Mesenchymal stem cell (in vitro differentiated cells and primary cell): ENCODE data around the gene PHTF1.

Source experiments
- DNase-seq: peaks from one replicate; pipeline ENCODE4 v3.0.0-alpha.2; 2013
- H2AFZ ChIP-seq: one replicate; pipeline ENCODE4 v1.6.1; 2013; ENCODE audit warnings: low read depth, mild to moderate bottlenecking, control low read depth, inconsistent platforms, low read length, moderate library complexity
- H2AK5ac ChIP-seq: 2 replicates; pipeline ENCODE4 v1.6.1; 2013; ENCODE audit warnings: low read length, moderate library complexity, mild to moderate bottlenecking, inconsistent platforms; ENCODE audit not compliant: severe bottlenecking
- H2BK120ac ChIP-seq: one replicate; pipeline ENCODE4 v1.6.1; 2013; ENCODE audit warnings: low read depth, mild to moderate bottlenecking, inconsistent platforms, low read length, moderate library complexity
- H2BK12ac ChIP-seq, 2 experiments: one replicate each; pipeline ENCODE4 v1.6.1; 2013; ENCODE audit warnings: inconsistent platforms in 2 of 2, low read length in 2 of 2, mild to moderate bottlenecking in 2 of 2, moderate library complexity in 2 of 2, control low read depth in 1 of 2
- H2BK15ac ChIP-seq: one replicate; pipeline ENCODE4 v1.6.1; 2013; ENCODE audit warnings: mild to moderate bottlenecking, low read depth, inconsistent platforms; ENCODE audit not compliant: poor library complexity, severe bottlenecking
- H2BK5ac ChIP-seq: 2 replicates; pipeline ENCODE4 v1.6.1; 2013; ENCODE audit warnings: low read depth, mild to moderate bottlenecking, low read length, control low read depth, inconsistent platforms; ENCODE audit not compliant: poor library complexity, severe bottlenecking
- H3K14ac ChIP-seq, 2 experiments: one replicate each; pipeline ENCODE4 v1.6.1; 2013; ENCODE audit warnings: inconsistent platforms in 2 of 2, low read length in 2 of 2, control low read depth in 1 of 2, mild to moderate bottlenecking in 1 of 2, moderate library complexity in 1 of 2
- H3K18ac ChIP-seq, 2 experiments: one replicate each; pipeline ENCODE4 v1.6.1; 2013; ENCODE audit warnings: inconsistent platforms in 2 of 2, low read length in 2 of 2, control low read depth in 1 of 2, low read depth in 1 of 2, mild to moderate bottlenecking in 1 of 2
- H3K23ac ChIP-seq, 2 experiments: one replicate each; pipeline ENCODE4 v1.6.1; 2013; ENCODE audit warnings: inconsistent platforms in 2 of 2, low read length in 2 of 2, mild to moderate bottlenecking in 2 of 2, moderate library complexity in 2 of 2, control low read depth in 1 of 2
- H3K27ac ChIP-seq: 2 replicates; pipeline ENCODE4 v1.5.1; 2013; ENCODE audit warnings: mild to moderate bottlenecking, moderate library complexity, low read length, control low read depth, inconsistent platforms; ENCODE audit not compliant: poor library complexity, severe bottlenecking
- H3K27me3 ChIP-seq, 2 experiments: 2 replicates each; pipeline versions ENCODE4 v1.6.1 to v1.7.0; 2013; ENCODE audit warnings: low read length in 2 of 2, mild to moderate bottlenecking in 2 of 2, moderate library complexity in 2 of 2, control low read depth in 1 of 2, inconsistent platforms in 1 of 2; ENCODE audit not compliant: control insufficient read depth in 1 of 2, insufficient read depth in 1 of 2
- H3K36me3 ChIP-seq, 2 experiments: 2 replicates each; pipeline versions ENCODE4 v1.6.1 to v1.7.0; 2013; ENCODE audit warnings: low read length in 2 of 2, control low read depth in 1 of 2, inconsistent platforms in 1 of 2, low read depth in 1 of 2, mild to moderate bottlenecking in 1 of 2; ENCODE audit not compliant: insufficient read depth in 2 of 2, control insufficient read depth in 1 of 2
- H3K4ac ChIP-seq, 2 experiments: one replicate each; pipeline ENCODE4 v1.6.1; 2013; ENCODE audit warnings: inconsistent platforms in 2 of 2, low read length in 2 of 2, mild to moderate bottlenecking in 2 of 2, moderate library complexity in 2 of 2, control low read depth in 1 of 2, low read depth in 1 of 2
- H3K4me1 ChIP-seq: 2 replicates; pipeline ENCODE4 v1.6.1; 2013; ENCODE audit warnings: low read depth, low read length, control low read depth; ENCODE audit not compliant: control insufficient read depth, insufficient read depth
- H3K4me2 ChIP-seq: 2 replicates; pipeline ENCODE4 v1.6.1; 2013; ENCODE audit warnings: low read length, mild to moderate bottlenecking, inconsistent platforms; ENCODE audit not compliant: poor library complexity, severe bottlenecking
- H3K4me3 ChIP-seq, 2 experiments: 2 replicates each; pipeline versions ENCODE4 v1.5.1 to v1.7.0; 2013; ENCODE audit warnings: low read length in 2 of 2, mild to moderate bottlenecking in 2 of 2, control low read depth in 1 of 2, low read depth in 1 of 2; ENCODE audit not compliant: insufficient read depth in 1 of 2
- H3K79me1 ChIP-seq: replicated peaks from 2 replicates; pipeline ENCODE4 v1.6.1; 2013; ENCODE audit warnings: mild to moderate bottlenecking, control low read depth, low read length, inconsistent platforms; ENCODE audit not compliant: poor library complexity, severe bottlenecking
- H3K9ac ChIP-seq: 2 replicates; pipeline ENCODE4 v1.7.0; 2013; ENCODE audit warnings: mild to moderate bottlenecking, low read length, moderate library complexity
- H3K9me3 ChIP-seq: 2 replicates; pipeline ENCODE4 v1.7.0; 2013; ENCODE audit warnings: mild to moderate bottlenecking, low read length; ENCODE audit not compliant: control insufficient read depth
- H4K8ac ChIP-seq: one replicate; pipeline ENCODE4 v1.6.1; 2013; ENCODE audit warnings: inconsistent platforms, mild to moderate bottlenecking, low read length, moderate library complexity
- H4K91ac ChIP-seq: one replicate; pipeline ENCODE4 v1.6.1; 2013; ENCODE audit warnings: mild to moderate bottlenecking, low read length, inconsistent platforms
- WGBS: methylation state at CpG from one replicate; pipeline ENCODE4 v1.1.7; 2013; ENCODE audit warnings: mixed read lengths; 5-methylcytosine and 5-hydroxymethylcytosine counted together

PHTF1 gene

DNA sequence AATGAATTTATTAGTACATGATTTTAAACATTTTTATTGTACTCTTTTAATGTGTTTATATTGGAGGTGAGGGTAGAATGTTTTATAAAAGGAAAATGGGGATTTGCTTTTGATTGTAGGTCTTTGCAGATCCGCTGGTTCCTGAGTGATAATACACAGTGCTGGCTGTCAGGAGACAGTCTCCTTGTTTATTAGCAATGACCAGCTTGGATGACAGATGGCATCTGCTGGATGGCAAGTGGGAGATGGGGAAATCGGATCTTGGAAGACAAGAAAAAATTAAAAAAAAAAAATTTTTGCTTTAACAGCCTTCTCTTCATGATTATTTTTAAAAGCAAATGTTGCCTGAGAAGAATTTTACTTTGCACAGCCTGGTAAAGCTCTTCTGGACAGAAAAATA, 4.4 kb upstream of the PHTF1 start:
- peaks cover 4% of the 10 kb centered on the region for H3K4me1 ChIP-seq
- no peak overlapping the region for H3K4me2 ChIP-seq
- no peak overlapping the region for H2BK5ac ChIP-seq
- no peaks in the 10 kb centered on the region for H3K27me3 ChIP-seq
- no peak overlapping the region for H2BK12ac ChIP-seq
- H3K9ac ChIP-seq, result no peak overlapping the region
- no peak overlapping the region for H2BK15ac ChIP-seq
- H3K4me3 ChIP-seq, result no peak overlapping the region
- no peak for DNase-seq
- H3K14ac ChIP-seq, result no peak overlapping the region
- H3K9me3 ChIP-seq, result no peaks in the 10 kb centered on the region
- H3K79me1 ChIP-seq, result peaks cover 4% of the 10 kb centered on the region
- no peak overlapping the region for H2AK5ac ChIP-seq
- H3K36me3 ChIP-seq, result peaks cover 0 to 43% of the 10 kb centered on the region in 2 experiments
- no peak overlapping the region for H2BK120ac ChIP-seq
- H3K23ac ChIP-seq, result no peak overlapping the region
- no peak overlapping the region for H3K27ac ChIP-seq
- H3K4ac ChIP-seq, result no peak overlapping the region
- H3K18ac ChIP-seq, result no peak overlapping the region
- H2AFZ ChIP-seq, result no peak overlapping the region
- H4K8ac ChIP-seq, result no peak overlapping the region
- H4K91ac ChIP-seq, result no peak overlapping the region
- WGBS, result 96% methylated on average over 1 of the region's 2 CpGs

DNA sequence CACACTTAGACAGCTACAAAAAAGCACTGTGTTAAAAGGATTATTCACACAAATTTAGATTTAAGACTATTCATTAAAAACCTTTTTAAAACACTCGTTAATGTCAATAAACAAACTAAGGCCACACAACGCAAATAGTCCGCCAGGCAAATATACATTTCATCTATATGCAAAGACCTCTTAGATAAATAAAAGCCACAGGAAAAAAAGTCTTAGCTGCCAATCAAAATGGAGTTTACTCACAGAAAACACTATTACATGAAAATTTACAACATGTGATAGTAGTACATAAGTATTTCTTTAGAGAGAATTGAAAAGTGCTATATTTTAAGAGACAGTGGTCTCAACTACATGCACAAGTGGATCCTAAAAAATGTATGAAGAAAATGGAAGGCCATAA, 2.7 kb upstream of the PHTF1 start:
- Histone ChIP-seq H3K27ac (no peak overlapping the region), H2BK12ac (no peak overlapping the region), H3K4me3 (no peak overlapping the region), H3K9ac (no peak overlapping the region), H2BK5ac (no peak overlapping the region), H2BK120ac (no peak overlapping the region), H2BK15ac (no peak overlapping the region), H3K79me1 (peaks cover 4% of the 10 kb centered on the region), H3K36me3 (peaks cover 0 to 28% of the 10 kb centered on the region in 2 experiments), H3K4me1 (peaks cover 4% of the 10 kb centered on the region), H3K23ac (no peak overlapping the region), H4K8ac (no peak overlapping the region), H3K27me3 (no peaks in the 10 kb centered on the region), H4K91ac (no peak overlapping the region), H3K18ac (no peak overlapping the region), H3K4ac (no peak overlapping the region), H2AK5ac (no peak overlapping the region), H3K9me3 (no peaks in the 10 kb centered on the region), H3K14ac (no peak overlapping the region), H2AFZ (no peak overlapping the region), H3K4me2 (no peak overlapping the region)
- 88% methylated on average over 3 of the region's 3 CpGs for WGBS
- no peak for DNase-seq

DNA sequence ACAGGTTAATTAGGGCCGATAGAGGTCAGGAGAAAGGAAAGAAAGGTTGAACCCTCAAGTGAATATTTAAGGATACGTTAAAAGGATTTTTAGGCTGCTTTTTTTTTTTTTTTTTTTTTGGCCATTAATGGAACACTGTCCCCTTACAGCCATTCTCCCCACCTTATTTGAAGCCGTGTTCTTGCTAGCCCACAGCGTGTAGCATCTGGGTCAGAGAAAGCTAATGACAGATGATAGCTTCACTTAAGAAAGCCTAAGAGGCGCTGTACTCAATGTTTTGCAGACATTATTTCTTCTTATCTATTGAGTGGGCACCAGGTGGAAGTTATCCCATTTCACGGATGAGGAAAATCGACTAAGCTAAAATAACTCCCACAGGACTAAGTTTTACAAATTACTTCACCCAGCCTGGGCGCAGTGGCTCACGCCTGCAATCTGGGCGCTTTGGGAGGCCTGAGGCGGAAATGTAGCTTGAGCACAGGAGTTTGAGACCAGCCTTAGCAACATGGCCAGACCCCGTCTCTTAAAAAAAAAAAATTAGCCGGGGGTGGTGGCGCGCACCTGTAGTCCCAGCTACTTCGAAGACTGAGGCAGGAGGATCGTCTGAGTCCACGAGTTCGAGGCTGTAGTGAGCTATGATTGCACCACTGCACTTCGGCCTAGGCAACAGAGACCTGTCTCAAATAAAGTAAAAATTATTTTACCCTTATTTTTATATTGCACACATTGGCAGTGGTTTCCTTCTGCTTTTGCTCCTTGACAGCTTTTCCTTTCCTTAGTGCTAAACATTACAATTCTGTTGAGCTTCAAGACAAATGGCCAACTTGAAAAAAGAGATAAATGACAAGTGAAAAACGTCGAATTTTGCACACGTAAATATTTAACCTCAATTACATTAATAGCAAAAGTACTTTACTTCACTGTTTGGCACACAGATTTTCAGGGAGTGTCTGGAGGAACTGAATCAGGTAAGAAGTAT, 1.1 kb upstream of the PHTF1 start:
- Histone ChIP-seq H3K9ac (peak overlapping the region; percentile 100), H2AK5ac (no peak overlapping the region), H3K4me3 (peak overlapping the region in 1 of 2 experiments; percentile 93), H2AFZ (no peak overlapping the region), H4K8ac (peak overlapping the region; percentile 67), H3K14ac (no peak overlapping the region), H3K23ac (no peak overlapping the region), H3K4me1 (peaks cover 5% of the 10 kb centered on the region), H2BK15ac (no peak overlapping the region), H3K79me1 (peaks cover 3% of the 10 kb centered on the region), H3K36me3 (peaks cover 0 to 15% of the 10 kb centered on the region in 2 experiments), H2BK5ac (no peak overlapping the region), H3K4me2 (peak overlapping the region; percentile 72), H3K27me3 (no peaks in the 10 kb centered on the region), H2BK120ac (no peak overlapping the region), H3K4ac (no peak overlapping the region), H3K27ac (peak overlapping the region; percentile 89), H3K18ac (peak overlapping the region in 1 of 2 experiments; percentile 81), H3K9me3 (no peaks in the 10 kb centered on the region), H4K91ac (no peak overlapping the region), H2BK12ac (no peak overlapping the region)
- WGBS, result 85% methylated on average over 19 of the region's 23 CpGs
- DNase-seq, result no peak

DNA sequence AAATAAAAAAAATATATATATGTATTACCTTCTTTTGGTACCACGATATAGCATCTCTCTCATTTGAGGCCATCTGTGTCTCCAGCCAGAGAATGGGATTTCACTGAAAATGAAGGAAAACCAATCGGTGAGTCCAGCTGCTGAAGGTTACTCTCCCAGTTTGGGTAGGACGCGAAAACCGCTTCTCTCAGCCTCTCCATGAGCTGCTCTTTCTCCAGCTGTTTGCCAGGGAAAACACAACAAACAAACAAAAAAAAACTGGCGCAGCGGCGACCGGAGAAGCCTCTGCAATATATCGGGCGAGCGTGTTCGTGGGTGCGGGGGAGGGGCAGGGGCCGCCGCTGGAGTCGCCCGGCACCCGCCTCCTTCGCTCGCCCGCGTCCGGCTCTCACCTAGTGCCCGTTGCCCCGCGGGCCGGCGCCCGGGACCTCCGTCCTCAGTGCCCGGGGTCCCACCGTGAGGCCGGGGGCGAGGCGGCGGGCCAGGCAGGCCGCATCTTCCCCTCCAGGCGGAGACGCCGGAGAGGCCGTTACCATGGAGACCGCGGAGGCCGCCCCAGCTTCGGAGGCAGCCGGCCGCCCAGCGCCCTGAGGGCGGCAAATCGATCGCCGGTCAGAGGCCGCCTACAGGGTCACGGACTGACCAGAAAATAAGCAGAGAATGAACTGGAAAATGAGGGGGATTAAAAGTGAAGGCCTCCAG, 504 bp downstream of the PHTF1 start:
- Histone ChIP-seq H3K18ac (peak overlapping the region; percentile 81 to 97), H3K9ac (peak overlapping the region; percentile 100), H3K27ac (peak overlapping the region; percentile 96), H2BK15ac (peak overlapping the region; percentile 86), H3K4me2 (peak overlapping the region; percentile 72), H3K9me3 (no peaks in the 10 kb centered on the region), H2AFZ (peak overlapping the region; percentile 97), H3K27me3 (no peaks in the 10 kb centered on the region), H3K36me3 (peaks cover under 1 to 16% of the 10 kb centered on the region in 2 experiments), H4K91ac (peak overlapping the region; percentile 34), H4K8ac (peak overlapping the region; percentile 81), H3K4me1 (peaks cover 5% of the 10 kb centered on the region), H2BK5ac (peak overlapping the region; percentile 79), H3K14ac (peak overlapping the region in 1 of 2 experiments; percentile 60), H3K4ac (peak overlapping the region; percentile 24 to 95), H2BK120ac (peak overlapping the region; percentile 11), H3K4me3 (peak overlapping the region; percentile 93 to 98), H3K79me1 (peaks cover 6% of the 10 kb centered on the region), H2AK5ac (no peak overlapping the region), H3K23ac (no peak overlapping the region), H2BK12ac (peak overlapping the region in 1 of 2 experiments; percentile 25)
- DNase-seq, result peak; percentile 75
- WGBS, result under 1% methylated on average over 55 of the region's 55 CpGs
